HG03045 (cell line): ENCODE data around the gene TF.

Experiments
- ATAC-seq: cut with Tn5 transposase; IDR thresholded peaks from one replicate; pipeline ENCODE4 v1.9.1; 2021; ENCODE audit warnings: mild to moderate bottlenecking, moderate library complexity; ENCODE audit not compliant: unreplicated experiment

TF gene

DNA sequence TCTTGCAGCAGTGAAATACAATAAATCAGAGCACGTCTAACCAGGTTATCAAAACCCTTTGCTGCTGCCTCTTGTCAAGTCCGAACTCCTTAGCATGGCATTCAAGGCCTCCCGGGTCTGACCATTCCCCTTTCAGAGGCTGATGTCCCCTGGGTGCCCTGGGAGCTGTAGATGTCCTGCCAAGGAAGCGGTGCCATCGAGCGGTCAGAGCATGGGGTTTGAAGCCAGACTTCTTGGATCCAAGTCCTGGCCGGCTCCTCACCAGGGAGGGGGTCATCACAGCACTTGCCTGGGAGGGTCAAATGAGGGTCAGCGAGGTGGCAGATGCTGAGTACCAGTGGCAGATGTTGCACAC lies 496 bp downstream of the TF start:
- no peak for ATAC-seq

DNA sequence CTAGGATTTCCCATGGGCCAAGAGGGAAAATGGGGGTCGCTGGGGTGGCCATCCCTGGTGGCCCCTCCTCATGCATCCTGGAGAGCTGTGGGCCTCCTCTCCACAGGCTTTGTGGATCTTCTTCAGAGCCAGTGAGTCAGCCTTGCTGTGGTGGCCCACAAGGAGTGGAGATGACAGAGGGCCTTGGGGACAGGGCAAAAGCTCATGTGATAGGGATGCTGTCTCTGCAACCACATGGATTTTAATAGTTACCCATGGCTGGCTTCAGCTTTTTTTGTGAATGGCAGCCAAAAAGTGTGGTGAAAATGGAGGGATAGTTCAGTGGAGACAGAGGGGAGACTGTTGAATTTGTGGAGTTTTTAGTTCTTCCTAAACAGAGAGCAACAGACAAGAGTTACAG lies 1.2 kb downstream of the TF start:
- ATAC-seq = no peak

DNA sequence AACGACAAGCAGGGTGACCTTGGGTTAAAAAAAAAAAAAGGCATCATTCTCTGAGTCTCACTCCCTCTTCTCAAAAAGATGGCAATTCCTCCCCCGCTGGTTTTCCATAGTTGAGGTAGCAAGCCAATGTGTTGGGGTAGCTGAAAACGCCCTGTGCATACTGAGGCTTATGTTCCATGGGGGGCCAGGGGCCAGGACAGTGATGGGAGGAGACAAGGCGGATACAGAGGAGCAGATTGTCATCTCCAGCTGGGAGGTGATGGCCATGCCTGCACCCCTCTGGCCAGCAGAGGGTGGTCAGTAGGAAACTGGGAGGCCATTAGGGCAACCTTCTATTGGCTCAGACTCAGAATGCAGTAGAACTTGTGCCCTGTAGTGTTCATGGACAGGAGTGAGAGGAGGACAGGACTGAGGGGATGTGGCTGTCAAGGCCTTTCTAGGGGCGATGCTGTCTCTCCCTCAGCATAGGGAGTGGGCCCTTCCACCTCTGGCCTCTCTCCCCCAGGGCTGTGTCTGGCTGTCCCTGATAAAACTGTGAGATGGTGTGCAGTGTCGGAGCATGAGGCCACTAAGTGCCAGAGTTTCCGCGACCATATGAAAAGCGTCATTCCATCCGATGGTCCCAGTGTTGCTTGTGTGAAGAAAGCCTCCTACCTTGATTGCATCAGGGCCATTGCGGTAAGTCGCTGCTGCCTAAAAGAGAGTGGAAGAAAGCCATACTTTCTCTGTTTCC lies 1.9 kb downstream of the TF start:
- no peak for ATAC-seq

DNA sequence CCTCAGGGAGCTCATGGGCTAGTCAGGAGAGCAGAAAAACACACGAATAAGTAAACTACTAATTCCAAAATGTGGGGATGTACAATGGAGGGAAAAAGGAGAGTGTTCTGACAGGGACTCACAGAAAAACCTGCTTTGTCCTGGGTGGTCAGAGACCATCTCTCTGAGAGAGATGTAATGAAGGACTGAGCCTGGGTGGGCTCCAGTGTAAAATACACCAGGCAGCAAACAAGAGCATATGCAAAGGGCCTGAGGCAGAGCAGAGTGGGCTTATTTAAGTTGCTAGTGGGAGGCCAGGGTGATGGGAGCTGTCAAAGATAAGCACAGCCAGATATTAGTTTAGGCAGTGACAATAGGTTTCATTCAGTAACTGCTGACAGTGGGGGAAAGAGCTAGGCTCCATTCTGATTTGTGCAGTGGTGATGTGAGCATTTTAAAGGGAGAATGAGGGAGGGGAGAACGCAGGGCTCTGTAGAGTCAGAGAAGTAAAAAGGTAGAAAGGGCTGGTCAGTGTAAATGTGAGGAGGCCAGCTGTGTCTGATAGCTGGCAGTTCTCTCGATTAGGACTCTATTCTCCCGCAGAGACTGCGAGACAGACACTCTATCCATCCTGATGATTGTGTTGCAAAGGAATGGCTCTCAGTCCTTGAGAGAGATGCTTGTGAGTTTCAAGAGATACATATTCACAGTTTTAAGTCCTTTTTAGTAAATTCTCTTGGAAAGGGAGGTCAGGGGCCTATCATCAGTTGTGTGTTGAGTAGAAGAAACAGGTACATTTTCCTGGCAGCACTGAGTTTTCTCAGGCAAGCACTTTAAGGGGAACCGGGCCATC lies 3.5 kb downstream of the TF start:
- ATAC-seq = no peak

DNA sequence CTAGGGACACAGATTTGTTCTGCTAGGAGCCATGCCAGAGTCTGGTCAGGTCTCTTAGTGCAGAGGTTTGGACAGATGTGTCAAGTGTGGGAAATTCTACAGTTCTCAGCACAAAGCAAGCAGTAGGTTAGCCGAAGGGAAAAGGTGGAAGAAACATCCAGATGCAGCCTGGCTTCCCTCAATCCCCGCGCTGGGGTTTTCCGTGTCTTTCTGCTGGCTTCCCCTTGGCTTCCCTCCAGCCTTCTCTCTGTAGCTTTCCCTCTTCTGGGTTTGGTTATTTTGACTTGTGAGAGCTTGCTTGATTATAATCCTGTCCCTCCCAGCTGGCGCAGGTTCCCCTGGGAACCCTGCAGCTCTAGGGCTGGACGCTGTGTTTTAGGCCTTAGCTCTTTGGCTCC lies 4.1 kb downstream of the TF start:
- no peak for ATAC-seq

DNA sequence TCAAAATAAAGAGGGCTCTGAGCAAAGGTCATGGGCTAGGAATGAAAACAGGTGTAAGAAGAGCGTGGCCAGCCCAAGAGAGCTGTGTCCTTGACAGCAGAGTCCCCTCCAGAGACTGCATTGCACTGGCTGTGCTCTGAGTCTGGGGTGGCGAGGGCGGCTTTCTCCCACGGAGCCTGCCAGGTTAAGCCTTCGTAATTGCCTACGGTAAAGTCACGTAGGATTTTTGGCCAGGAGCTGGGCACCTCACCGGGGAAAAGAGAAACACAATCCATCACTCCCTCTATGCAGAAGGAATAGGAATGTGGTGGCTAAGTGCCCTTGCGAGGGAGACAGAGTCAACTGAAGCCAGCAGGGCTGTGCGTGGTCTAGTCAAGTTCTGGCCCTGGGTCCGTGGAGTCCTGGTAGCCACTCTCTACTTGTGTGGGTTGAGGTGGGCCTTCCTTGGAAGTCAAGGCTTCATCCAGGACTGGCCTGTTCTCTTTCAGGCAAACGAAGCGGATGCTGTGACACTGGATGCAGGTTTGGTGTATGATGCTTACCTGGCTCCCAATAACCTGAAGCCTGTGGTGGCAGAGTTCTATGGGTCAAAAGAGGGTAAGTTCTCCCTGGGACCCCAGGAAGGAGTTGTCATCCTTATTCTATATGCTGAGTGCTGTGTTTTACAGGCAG lies 7.0 kb downstream of the TF start:
- no peak for ATAC-seq

DNA sequence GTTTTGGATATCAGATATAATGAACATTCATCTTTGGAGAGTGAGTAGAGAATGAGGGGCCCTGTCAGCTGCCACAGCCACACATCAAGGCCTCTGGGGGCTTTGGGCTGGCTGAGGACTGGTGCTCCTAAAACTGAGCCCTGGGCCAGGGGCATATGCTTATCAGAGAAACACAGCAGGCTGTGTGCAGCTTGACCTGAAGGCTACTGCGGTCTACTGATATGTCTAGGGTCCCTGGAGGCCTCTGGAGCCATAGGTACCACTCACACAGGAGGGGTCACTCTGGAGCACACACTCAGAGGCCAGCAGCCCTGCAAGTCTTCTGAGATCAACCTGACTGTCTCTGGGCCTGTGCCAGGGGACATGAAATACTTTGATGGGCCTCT lies 7.6 kb downstream of the TF start:
- no peak for ATAC-seq

DNA sequence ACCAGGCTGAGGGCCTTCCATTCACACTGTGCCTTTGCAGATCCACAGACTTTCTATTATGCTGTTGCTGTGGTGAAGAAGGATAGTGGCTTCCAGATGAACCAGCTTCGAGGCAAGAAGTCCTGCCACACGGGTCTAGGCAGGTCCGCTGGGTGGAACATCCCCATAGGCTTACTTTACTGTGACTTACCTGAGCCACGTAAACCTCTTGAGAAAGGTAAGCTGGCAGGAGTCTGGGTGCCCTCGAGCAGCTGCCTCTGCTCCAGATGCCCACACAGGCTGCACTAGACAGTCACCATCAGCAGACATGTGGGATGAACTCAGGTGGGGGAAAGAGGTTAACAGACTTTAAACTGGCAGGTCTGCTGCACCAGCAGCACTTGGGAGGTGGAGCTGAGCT lies 8.3 kb downstream of the TF start:
- ATAC-seq = no peak

DNA sequence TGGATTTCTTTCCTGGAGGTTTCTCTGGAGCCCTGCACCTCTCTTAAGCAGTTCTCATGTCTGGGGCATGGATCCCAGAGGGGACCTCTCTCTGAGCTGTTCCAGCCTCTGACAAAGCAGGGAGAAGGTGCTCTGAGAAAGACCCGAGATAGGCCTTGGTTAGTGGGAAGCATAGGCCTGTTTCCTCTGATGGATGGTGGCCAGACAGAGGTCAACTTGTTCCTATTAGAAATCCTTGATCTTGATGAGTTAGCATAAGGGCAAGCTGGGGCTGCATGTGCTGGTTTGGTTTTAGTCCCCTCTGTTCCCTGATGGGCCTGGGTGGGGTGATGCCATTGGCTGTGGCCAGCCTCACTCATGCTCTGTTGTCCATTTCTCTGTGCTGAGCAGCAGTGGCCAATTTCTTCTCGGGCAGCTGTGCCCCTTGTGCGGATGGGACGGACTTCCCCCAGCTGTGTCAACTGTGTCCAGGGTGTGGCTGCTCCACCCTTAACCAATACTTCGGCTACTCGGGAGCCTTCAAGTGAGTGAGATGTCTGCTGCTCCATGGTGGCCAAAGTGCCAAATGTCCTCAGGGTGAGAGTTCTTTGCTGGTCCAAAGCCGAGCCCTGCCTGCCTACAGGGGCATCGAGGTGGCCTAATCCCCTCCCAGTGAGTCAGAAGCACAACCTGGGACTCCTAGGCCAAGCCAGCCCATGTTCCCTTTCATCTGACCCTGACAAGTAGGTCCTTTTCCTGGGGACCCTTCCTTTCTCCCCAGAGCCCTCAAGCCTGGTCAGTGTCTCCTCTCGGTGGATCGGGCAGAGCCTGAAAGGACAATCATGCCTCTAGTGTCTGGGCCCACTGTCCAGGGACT lies 9.0 kb downstream of the TF start:
- no peak for ATAC-seq

DNA sequence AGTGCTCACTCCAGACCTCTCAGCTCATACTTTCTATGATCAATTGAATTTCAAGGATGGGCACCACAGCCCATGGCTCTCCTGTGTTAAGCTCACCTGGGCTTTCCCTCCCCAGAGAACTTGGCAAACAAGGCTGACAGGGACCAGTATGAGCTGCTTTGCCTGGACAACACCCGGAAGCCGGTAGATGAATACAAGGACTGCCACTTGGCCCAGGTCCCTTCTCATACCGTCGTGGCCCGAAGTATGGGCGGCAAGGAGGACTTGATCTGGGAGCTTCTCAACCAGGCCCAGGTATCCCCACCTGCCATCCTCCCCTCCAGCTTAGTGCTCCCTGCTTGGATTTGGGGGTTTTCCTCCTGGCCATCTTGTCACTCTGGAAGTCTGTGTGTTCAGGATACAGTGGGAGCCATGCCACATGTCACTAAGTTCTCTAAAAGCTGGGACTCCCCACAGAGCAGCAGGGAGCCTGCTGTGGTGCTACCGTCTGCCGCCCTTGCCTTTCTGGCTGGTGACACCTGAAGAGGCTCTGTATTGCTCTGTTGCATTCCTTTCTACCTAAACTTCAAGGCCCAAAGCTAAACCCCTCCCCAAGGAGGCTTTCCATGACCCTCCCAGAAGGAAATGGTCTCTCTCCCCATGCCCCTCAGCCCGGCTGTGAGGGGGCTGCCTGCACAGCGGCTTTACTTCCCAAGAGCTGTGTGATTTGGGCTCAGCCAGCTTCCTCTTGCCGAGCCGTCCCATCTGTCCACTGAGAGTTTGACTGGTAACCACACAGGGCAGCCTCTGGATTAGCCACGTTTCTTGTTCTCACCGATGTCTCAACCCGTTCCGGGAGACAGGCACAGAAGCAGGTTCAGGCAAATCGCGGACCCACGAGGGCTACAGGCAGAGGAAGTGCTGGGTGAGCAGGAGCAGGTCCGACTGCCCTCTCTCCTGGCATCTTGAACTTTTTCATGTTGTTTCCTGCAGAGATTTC lies 10.8 kb downstream of the TF start:
- ATAC-seq = no peak

DNA sequence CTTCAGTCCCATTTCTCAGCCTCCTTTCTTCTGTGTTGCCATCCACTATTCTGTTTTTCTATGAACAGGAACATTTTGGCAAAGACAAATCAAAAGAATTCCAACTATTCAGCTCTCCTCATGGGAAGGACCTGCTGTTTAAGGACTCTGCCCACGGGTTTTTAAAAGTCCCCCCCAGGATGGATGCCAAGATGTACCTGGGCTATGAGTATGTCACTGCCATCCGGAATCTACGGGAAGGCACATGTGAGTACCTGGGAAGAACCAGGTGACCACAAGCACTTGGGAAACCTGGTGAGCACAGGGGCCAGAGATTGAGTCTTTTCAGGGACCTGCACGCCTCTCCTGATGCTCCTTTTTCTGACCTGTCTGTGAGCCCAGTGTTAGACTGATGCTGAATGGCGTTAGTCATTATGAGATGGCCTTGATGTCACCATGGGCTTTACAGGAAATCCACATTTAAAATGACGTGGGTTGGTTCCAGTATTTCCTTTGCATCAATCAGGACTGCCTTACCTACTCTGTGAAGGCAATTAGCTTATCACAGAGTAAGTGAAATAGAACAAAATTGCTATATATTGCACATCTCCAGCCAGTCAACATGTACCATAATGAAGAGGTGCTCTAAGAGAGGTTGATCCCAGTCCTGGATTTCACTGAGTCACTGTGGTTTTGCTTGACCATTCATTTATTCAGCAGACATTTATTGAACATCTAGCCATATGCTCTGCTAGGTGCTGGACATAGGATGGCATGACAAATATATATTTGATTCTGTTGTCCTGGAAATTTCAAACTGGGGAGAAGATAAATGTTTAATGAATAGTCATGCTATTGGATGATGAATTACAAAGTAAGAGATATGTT lies 11.7 kb downstream of the TF start:
- ATAC-seq = no peak

DNA sequence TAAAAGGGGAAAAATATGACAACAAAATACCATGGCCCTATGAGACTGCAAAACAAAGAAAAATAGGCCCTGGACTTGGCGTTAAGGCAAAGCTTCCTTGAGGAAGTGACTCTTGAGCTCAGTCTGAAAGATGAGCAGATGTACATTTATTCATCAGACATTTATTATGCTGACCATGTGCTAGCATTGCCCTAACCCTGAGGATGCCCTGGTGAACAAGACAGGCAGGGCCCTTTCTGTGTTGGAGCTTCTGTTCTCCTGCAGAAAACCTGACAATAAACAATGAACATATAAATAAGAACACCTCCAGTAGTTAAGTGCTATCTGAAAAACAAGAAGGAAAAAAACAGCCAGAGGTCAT lies 12.4 kb downstream of the TF start:
- ATAC-seq = no peak

DNA sequence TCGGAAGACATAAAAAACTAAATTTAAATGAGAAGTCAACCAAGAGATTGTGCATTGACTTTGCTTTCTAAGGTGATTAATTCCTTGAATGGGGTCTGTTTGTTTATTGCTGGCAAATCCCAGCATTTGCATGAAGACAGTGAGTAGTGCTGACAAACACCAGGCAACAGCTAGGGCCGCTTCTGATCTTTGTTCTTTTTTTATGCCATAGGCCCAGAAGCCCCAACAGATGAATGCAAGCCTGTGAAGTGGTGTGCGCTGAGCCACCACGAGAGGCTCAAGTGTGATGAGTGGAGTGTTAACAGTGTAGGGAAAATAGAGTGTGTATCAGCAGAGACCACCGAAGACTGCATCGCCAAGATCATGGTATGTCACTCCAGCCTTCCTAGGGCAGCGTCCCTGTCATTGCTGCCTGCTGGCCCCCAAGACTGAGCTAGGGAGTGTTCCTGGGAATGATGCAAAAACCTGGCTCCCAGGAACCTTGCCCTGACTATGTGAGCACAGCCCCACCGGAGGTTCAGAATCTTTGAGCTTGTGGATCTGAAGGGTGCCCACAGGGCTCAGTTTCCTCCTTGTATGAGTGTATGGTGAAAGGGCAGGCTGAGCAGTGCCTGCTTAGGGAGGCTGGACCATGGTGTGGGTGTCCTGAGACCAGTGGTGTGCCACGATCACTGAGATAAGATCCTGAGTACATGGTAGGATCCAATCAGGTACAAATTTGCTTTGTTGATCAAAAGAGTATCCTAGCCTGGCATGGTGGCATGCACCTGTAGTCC lies 13.0 kb downstream of the TF start:
- ATAC-seq = no peak

DNA sequence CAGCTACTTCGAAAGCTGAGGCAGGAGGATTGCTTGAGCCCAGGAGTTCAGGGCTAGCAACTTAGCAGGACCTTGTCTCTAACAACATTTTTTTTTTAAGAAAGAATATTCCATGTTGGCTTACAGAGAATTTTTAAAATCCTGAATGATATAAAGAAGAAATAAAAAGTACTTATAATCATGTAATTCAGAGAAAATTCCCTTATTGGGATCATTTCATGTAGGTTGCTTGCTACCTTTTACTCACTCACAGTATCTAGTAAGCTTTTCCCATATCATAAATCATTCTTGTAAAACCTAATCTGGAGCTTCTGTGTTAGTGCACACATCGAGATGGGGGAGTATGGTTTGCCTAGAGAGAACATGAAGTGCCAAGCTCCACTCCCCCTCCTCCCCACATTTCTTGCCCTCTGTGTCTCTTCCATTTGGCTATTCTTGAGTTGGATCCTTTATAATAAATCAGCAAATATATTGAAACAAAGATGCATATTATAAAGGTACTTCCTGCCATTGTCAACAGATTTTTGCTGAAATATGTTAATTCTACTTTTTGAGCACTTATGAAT lies 13.6 kb downstream of the TF start:
- ATAC-seq = no peak

DNA sequence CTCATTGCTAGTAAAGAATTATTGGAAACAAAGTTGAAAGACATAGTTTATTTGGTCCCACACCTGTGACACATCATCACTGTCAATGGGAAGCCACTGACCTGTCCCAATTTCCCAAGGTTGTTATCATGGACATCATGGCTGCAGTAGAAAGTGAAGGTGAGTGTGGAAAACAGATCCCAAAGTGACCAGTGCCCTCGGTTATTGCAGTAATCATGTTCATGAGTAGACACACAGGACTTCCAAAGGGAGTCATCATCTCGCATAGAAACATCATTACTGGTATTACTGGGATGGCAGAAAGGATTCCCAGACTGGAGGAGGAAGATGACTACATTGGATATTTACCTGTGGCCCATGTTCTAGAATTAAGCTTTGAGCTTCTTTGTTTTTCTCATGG lies 14.7 kb downstream of the TF start:
- ATAC-seq = no peak

DNA sequence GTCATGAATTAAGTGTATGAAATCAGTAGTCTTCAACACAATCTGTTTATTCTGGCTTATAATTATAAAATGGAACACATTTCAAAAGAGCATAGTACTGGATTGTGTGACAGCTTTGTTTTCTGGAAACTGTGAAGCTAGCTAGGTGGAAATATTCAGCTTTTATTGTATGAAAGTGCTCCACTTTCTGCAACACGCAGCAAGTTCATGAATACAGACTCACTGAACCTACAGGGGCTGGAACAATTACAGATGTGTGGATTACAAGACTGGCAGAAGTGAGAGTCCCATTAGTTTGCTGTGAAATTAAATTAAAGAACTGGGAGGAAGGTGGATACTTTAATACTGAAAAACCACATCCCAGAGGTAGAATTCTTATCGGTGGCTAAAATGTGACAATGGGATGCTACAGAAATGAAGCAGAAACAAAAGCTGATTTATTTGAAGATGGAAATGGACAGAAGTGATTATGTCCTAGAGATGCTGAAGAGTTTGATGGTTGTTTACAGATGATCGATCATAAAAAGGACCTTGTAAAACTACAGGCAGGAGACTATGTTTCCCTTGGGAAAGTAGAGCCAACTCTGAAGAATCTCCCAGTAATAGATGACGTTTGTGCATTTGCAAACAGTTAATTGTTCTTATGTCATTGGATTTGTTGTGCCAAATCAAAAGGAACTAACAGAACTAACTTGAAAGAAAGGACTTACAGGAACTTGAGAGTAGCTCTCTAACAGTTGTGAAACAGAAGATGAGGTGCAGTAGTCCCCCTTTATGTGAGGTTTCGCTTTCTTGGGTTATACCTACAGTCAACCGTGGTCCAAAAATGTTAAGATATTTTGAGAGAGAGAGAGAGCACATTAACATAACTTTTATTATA lies 15.7 kb downstream of the TF start:
- ATAC-seq = no peak

DNA sequence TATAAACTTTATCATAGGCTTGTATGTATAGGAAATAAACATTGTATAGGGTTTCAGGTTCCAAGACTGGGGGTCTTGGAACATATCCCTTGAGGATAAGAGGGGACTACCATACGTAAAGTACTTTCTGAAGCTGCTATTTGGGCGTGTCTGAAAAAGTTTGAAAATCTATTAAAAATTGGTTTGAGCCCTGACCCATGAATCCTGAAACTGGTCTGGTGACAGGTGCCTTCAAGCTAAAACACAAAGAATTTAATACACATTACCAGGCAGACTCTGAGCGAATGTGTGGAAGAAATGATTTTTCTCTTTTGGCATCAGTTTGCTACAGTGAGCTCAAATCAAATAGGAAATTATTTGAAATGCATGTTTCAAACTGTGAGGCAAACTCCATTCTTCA lies 16.3 kb downstream of the TF start:
- no peak for ATAC-seq
